Measurements from ENCODE around the gene CA14.
A peak's percentile ranks its signal among the peaks of the same experiment; 100 is the strongest.

The CA14 gene

GRCh38 chr1:150235852-150236613 lies 21.5 kb upstream of the CA14 start, which contains the start of gene ANP32E (continued):
- TF ChIP-seq ZNF362 (tag by site-specific recombination; IDR thresholded peaks at IDR 0.05) (peak; percentile 98), ZNF133 (tag by site-specific recombination; IDR thresholded peaks at IDR 0.05) (no peak), ZNF585B (tag by site-specific recombination; IDR thresholded peaks at IDR 0.05) (no peak), KLF17 (tag by site-specific recombination; IDR thresholded peaks at IDR 0.05) (peak; percentile 94), ZNF391 (tag by site-specific recombination; IDR thresholded peaks at IDR 0.05; ENCODE audit: borderline replicate concordance, low read depth) (peak; percentile 99), ZFHX2 (tag by site-specific recombination; conservative IDR thresholded peaks at IDR 0.05) (peak; percentile 97), HOXA7 (CRISPR knock-in tag; IDR thresholded peaks at IDR 0.05; ENCODE audit: borderline replicate concordance) (no peak), WT1 (tag by site-specific recombination; IDR thresholded peaks at IDR 0.05) (peak; percentile 41; the same call in 1 of the 2 replicates), ZSCAN4 (tag by site-specific recombination; IDR thresholded peaks at IDR 0.05) (peak; percentile 100), ZNF354C (tag by site-specific recombination; IDR thresholded peaks at IDR 0.05; ENCODE audit: borderline replicate concordance, low read depth) (no peak), ZNF645 (tag by site-specific recombination; IDR thresholded peaks at IDR 0.05) (peak; percentile 77), HOXD13 (CRISPR knock-in tag; IDR thresholded peaks at IDR 0.05; ENCODE audit: borderline replicate concordance) (peak; percentile 60; the same call in 1 of the 2 replicates), ZBTB48 (tag by site-specific recombination; IDR thresholded peaks at IDR 0.05) (peak; percentile 81), ZNF549 (tag by site-specific recombination; IDR thresholded peaks at IDR 0.05) (no peak), ZNF776 (tag by site-specific recombination; IDR thresholded peaks at IDR 0.05; ENCODE audit: borderline replicate concordance) (no peak), ZNF175 (tag by site-specific recombination; IDR thresholded peaks at IDR 0.05) (no peak), ZNF146 (tag by site-specific recombination; IDR thresholded peaks at IDR 0.05) (0 out of 2 replicates have a peak, but pooled peaks have one; percentile 16), ZNF280D (tag by site-specific recombination; IDR thresholded peaks at IDR 0.05) (no peak), ZNF677 (tag by site-specific recombination; IDR thresholded peaks at IDR 0.05) (no peak), GLIS1 (tag by site-specific recombination; IDR thresholded peaks at IDR 0.05) (peak; percentile 73), ZNF664 (tag by site-specific recombination; IDR thresholded peaks at IDR 0.05) (peak; percentile 11; the same call in 1 of the 2 replicates), ZBTB7A (tag by site-specific recombination; IDR thresholded peaks at IDR 0.05; ENCODE audit: low read depth) (peak; percentile 94), ZSCAN5A (tag by site-specific recombination; IDR thresholded peaks at IDR 0.05) (peak; percentile 88; the same call in 1 of the 2 replicates), ZNF571 (tag by site-specific recombination; IDR thresholded peaks at IDR 0.05) (no peak), AEBP2 (tag by site-specific recombination; IDR thresholded peaks at IDR 0.05; ENCODE audit: borderline replicate concordance) (no peak), SCRT2 (tag by site-specific recombination; IDR thresholded peaks at IDR 0.05) (0 out of 2 replicates have a peak, but pooled peaks have one; percentile 20), HOXC10 (CRISPR knock-in tag; IDR thresholded peaks at IDR 0.05) (no peak), ZNF768 (tag by site-specific recombination; IDR thresholded peaks at IDR 0.05) (no peak), ZNF335 (tag by site-specific recombination; conservative IDR thresholded peaks at IDR 0.05) (peak; percentile 81), SP3 (tag by site-specific recombination; IDR thresholded peaks at IDR 0.05) (peak; percentile 93)
